OCI-LY3 (cell line): ENCODE measurements around the gene PET117.

Experiments used
- EZH2phosphoT487 ChIP-seq: fragments of 200-600 bp; shearing (Covaris generic); IDR thresholded peaks from 2 replicates; pipeline ENCODE4 v1.6.1; 2018; ENCODE audit warnings: antibody characterized with exemption, mixed run types, low read depth
- TF ChIP-seq, protein P1 (sequence below): fragments of 200-600, 300-600 bp; sonication (generic); IDR thresholded peaks from 2 replicates; pipeline ENCODE4 v1.5.1; 2014; ENCODE audit warnings: antibody characterized with exemption, low read length, low read depth

DNA sequence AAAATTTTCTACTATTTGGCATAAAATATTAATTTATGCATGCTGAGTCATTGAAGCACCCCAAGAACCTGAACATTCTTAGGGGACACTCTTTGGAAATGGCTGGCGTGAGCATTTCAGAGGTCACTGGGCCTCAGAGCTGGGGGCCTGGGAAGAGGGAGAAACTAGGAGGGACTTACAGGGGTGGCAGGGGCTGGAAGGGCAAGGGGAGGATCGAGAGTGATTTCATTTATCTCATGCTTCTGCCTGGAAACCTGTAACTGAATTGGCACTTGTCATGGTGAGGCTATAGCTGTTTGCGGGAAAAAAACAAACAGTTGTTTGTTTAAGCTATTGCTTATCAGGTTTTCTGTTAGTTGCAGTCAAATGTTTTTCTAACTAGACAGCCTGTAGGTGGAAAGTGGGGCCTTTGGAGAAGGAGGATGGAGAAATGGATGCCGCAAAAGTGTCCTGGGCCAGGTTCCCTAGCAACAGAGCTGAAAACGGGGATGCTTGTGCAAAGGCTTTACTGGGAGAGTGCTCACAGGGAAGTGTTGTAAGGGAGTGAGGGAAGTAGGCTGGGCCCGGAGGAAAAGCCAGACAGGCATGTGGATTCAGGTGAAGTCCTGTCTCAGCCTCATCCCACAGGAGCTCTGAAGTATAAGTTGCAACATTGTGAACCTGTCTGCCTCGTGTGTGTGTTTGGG, 36.4 kb upstream of the PET117 start:
- TF ChIP-seq, protein P1, sequence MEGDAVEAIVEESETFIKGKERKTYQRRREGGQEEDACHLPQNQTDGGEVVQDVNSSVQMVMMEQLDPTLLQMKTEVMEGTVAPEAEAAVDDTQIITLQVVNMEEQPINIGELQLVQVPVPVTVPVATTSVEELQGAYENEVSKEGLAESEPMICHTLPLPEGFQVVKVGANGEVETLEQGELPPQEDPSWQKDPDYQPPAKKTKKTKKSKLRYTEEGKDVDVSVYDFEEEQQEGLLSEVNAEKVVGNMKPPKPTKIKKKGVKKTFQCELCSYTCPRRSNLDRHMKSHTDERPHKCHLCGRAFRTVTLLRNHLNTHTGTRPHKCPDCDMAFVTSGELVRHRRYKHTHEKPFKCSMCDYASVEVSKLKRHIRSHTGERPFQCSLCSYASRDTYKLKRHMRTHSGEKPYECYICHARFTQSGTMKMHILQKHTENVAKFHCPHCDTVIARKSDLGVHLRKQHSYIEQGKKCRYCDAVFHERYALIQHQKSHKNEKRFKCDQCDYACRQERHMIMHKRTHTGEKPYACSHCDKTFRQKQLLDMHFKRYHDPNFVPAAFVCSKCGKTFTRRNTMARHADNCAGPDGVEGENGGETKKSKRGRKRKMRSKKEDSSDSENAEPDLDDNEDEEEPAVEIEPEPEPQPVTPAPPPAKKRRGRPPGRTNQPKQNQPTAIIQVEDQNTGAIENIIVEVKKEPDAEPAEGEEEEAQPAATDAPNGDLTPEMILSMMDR: no peak
- TF ChIP-seq EZH2phosphoT487: no peak
